Peyer's patch (tissue), 4 donors: ENCODE results near the gene PATJ. TPM values are rescaled to one million over a fixed set of nuclear protein-coding genes. Genes with fewer than 3 reads are reported as not detected.
"Not testable (repeated sequence)": the region's sequence is repeated elsewhere in the genome, so short reads cannot be mapped to it uniquely, and the experiment has no call there.

Experiments used
- DNase-seq, 3 donors: peaks; one replicate each; pipeline ENCODE4 v3.0.0-alpha.2; 2017 to 2019
- H3K27ac ChIP-seq, 4 donors: fragments of 200-600 bp; sonication (generic); one replicate each; pipeline ENCODE4 v1.5.1; 2016 to 2019
- H3K27me3 ChIP-seq, 2 donors: fragments of 200-600 bp; sonication (generic); one replicate each; pipeline ENCODE4 v1.5.1; 2019
- H3K36me3 ChIP-seq, 3 donors: fragments of 200-600 bp; sonication (generic); one replicate each; pipeline ENCODE4 v1.5.1; 2016 to 2019
- H3K4me1 ChIP-seq, 4 donors: fragments of 200-600 bp; sonication (generic); one replicate each; pipeline ENCODE4 v1.5.1; 2016 to 2019
- H3K4me3 ChIP-seq, 4 donors: fragments of 200-600 bp; sonication (generic); 1 replicate in 3 of 4; 2 replicates in 1 of 4; pipeline ENCODE4 v1.5.1; 2016 to 2019; ENCODE audit warnings: mild to moderate bottlenecking in 1 of 4
- H3K9me3 ChIP-seq, 4 donors: fragments of 200-600 bp; sonication (generic); one replicate each; pipeline ENCODE4 v1.5.1; 2016 to 2019; ENCODE audit warnings: mild to moderate bottlenecking in 1 of 4
- POLR2A ChIP-seq, 2 donors: fragments of 450-650 bp; IDR thresholded peaks; one replicate each; pipeline ENCODE4 v1.5.1; 2017; ENCODE audit warnings: antibody characterized with exemption in 2 of 2, mild to moderate bottlenecking in 2 of 2, moderate library complexity in 2 of 2
- total RNA-seq, 4 donors: library from RNA; depleted of rRNA; stranded (reverse); fragments of >200 nt; gene quantifications; one replicate each; pipeline ENCODE4 v1.1.0, GENCODE V29; 2016
- TF ChIP-seq, protein P1 (sequence below), 6 experiments: fragments of 450-650 bp in 4 of 6; fragments of 200-600 bp in 2 of 6; sonication (generic) in 1 of 6; IDR thresholded peaks; one replicate each; pipeline ENCODE4 v1.5.1; 2017 to 2019; ENCODE audit warnings: antibody characterized with exemption in 6 of 6, mild to moderate bottlenecking in 3 of 6, moderate library complexity in 1 of 6

PATJ gene
- total RNA-seq, 4 donors from 2014 or later = 142 to 153 (median 153) TPM

DNA sequence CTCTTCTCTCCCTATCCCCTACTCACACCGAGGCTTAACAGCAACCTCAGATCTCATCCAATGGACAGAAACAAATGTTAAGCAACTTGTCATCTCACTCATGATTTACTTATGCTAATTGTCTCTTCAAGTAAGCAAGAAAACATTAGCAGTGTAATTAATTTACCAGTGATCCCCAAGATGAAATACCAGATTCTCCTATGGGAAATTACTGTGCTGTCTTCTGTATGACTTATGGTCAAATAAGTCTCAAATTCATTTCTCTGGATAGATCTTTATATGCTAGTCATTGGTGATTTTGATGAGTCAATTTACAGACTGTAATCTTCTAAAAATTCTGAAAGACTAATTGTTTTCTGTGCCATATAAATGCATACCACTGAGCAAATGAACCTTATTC lies 419.4 kb downstream of the PATJ start:
- no peak overlapping the region for H3K4me3 ChIP-seq
- no peaks in the 10 kb centered on the region for H3K4me1 ChIP-seq
- H3K9me3 ChIP-seq = no peaks in the 10 kb centered on the region
- no peaks in the 10 kb centered on the region for H3K27me3 ChIP-seq
- DNase-seq = no peak
- H3K36me3 ChIP-seq = peaks cover 0 to 9% (median 0%) of the 10 kb centered on the region in 3 donors
- H3K27ac ChIP-seq = no peak overlapping the region
- TF ChIP-seq POLR2A (IDR thresholded peaks at IDR 0.05) = no peak
- TF ChIP-seq, protein P1, sequence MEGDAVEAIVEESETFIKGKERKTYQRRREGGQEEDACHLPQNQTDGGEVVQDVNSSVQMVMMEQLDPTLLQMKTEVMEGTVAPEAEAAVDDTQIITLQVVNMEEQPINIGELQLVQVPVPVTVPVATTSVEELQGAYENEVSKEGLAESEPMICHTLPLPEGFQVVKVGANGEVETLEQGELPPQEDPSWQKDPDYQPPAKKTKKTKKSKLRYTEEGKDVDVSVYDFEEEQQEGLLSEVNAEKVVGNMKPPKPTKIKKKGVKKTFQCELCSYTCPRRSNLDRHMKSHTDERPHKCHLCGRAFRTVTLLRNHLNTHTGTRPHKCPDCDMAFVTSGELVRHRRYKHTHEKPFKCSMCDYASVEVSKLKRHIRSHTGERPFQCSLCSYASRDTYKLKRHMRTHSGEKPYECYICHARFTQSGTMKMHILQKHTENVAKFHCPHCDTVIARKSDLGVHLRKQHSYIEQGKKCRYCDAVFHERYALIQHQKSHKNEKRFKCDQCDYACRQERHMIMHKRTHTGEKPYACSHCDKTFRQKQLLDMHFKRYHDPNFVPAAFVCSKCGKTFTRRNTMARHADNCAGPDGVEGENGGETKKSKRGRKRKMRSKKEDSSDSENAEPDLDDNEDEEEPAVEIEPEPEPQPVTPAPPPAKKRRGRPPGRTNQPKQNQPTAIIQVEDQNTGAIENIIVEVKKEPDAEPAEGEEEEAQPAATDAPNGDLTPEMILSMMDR (IDR thresholded peaks at IDR 0.05) = no peak

DNA sequence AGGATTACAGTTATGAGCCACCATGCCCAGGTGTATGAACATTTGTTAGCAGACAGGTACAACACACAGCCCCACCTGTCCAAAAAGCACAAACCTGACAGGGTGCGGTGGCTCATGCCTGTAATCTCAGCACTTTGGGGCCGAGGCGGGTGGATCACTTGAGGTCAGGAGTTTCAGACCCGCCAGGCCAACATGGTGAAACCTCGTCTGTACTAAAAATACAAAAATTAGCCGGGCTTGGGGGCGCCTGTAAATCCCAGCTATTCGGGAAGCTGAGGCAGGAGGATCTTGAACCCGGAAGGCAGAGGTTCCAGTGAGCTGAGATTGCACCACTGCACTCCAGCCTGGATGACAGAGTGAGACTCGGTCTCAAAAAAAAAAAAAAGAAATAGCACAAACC lies 428.1 kb downstream of the PATJ start:
- H3K27me3 ChIP-seq, H3K4me3 ChIP-seq, H3K9me3 ChIP-seq, H3K36me3 ChIP-seq, H3K27ac ChIP-seq, H3K4me1 ChIP-seq: not testable (repeated sequence)
- DNase-seq = peak in 1 of 3 donors; percentile 34

DNA sequence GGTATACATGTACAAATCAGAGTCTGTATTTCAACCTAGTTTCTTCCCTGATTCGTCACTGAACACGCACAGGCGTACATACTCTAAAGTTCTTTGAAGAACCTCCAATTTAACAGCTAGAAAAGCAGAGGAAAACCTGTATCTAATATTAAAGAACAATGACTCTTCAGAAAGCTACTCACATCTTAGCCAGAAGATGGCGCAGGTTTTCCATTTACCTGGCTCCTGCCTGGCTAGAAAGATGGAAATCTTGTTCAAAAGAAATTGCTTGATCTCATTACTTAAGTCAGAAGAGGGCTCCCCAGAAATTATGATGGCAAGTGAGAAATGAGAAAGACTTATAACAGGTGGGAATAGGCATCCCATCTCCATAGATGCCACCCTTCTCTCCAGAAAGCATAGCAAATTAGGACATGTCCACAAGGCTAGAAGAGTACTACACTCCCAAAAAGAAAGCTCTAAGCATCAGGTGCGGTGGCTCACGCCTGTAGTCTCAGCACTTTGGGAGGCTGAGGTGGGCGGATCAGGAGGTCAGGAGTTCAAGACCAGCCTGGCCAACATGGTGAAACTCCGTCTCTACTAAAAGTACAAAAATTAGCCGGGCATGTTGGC lies 433.4 kb downstream of the PATJ start:
- DNase-seq = peak in 1 of 3 donors; percentile 51
- no peak overlapping the region for H3K4me3 ChIP-seq
- H3K36me3 ChIP-seq = no peaks in the 10 kb centered on the region
- no peaks in the 10 kb centered on the region for H3K27me3 ChIP-seq
- no peaks in the 10 kb centered on the region for H3K4me1 ChIP-seq
- TF ChIP-seq, protein P1 (IDR thresholded peaks at IDR 0.05) = peak; percentile 42 to 79 (median 67)
- no peak for TF ChIP-seq POLR2A (IDR thresholded peaks at IDR 0.05)
- no peaks in the 10 kb centered on the region for H3K9me3 ChIP-seq
- H3K27ac ChIP-seq = no peak overlapping the region

DNA sequence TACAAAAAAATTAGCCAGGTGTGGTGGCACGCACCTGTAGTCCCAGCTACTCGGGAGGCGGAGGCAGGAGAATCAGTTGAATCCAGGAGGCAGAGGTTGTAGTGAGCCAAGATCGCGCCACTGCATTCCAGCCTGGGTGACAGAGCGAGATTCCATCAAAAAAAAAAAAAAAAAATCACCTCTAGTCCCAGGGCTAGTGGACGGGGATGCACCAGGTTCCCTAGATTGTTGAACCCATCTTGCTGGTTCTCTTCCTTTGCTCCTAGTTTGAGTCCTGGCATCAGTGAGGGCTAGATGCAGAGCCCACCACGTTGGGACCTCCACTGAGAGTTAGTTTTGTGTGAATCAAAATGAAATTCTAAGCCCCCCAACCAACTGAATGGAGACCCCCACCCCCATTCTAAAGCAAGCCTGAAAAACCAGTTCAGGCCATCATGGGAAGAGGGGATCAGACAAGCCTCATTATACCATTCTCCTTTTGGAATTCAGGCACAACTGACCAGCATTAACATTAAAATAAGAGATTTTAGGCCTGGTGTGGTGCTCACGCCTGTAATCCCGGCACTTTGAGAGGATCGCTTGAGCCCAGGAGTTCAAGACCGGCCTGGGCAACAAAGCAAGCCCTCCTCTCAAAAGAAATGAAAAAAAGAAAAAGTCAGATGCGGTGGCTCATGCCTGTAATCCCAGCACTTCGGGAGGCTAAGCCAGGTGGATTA lies 434.5 kb downstream of the PATJ start:
- Histone ChIP-seq H3K4me3 (no peak overlapping the region), H3K9me3 (no peaks in the 10 kb centered on the region), H3K4me1 (no peaks in the 10 kb centered on the region), H3K27ac (no peak overlapping the region), H3K36me3 (no peaks in the 10 kb centered on the region), H3K27me3 (no peaks in the 10 kb centered on the region)
- TF ChIP-seq, protein P1 (IDR thresholded peaks at IDR 0.05) = no peak
- TF ChIP-seq POLR2A (IDR thresholded peaks at IDR 0.05) = no peak
- peak in 1 of 3 donors; percentile 6 for DNase-seq

DNA sequence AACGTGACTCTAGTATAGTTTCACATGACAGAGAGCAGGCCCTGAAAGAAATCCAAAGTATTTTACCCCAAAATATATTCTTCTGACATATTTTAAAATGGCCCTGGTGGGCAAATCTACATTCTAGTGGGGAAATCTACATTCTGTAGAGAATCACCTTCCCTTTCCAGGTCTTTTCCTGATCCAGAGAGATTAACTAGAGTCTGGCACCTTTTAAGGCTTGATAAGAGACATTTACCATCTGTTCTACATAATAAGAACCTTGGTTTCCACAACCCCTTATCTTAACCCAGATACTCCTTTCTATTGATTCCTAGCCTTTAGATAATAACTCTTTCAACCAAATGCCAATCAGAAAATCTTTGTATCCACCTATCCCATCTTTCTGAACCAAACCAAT lies 435.3 kb downstream of the PATJ start:
- Histone ChIP-seq H3K27me3 (no peaks in the 10 kb centered on the region), H3K4me1 (no peaks in the 10 kb centered on the region)

DNA sequence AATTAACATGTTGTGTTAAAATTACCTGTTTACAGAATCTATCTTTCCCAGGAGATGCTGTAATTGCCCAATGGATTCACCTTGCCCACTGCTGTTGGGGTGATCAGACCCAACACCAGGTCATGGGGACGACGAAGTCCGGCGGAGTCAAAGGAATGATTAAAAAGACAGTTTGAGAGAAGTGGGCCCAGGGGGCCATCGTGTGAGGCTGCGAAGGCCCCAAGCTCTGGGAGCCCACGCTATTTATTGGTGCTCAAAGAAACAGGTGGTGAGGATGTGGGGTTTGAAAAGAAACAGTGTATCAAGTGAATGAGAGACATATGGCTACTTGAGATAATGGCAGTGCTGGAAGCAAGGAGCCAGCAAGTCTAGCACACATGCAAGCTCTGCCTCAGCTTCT lies 436.1 kb downstream of the PATJ start:
- no peak for DNase-seq
- TF ChIP-seq POLR2A (IDR thresholded peaks at IDR 0.05) = no peak
- TF ChIP-seq, protein P1 (IDR thresholded peaks at IDR 0.05) = no peak
- H3K27me3 ChIP-seq = no peaks in the 10 kb centered on the region
- no peak overlapping the region for H3K27ac ChIP-seq
- no peaks in the 10 kb centered on the region for H3K4me1 ChIP-seq
- no peak overlapping the region for H3K4me3 ChIP-seq
- H3K36me3 ChIP-seq = no peaks in the 10 kb centered on the region
- H3K9me3 ChIP-seq = no peaks in the 10 kb centered on the region

More for the DNA sequence above, 435.3 kb downstream of the PATJ start:
- Histone ChIP-seq H3K36me3 (no peaks in the 10 kb centered on the region), H3K4me3 (no peak overlapping the region), H3K9me3 (no peaks in the 10 kb centered on the region), H3K27ac (no peak overlapping the region)
- no peak for TF ChIP-seq POLR2A (IDR thresholded peaks at IDR 0.05)
- TF ChIP-seq, protein P1 (IDR thresholded peaks at IDR 0.05) = no peak
- no peak for DNase-seq

DNA sequence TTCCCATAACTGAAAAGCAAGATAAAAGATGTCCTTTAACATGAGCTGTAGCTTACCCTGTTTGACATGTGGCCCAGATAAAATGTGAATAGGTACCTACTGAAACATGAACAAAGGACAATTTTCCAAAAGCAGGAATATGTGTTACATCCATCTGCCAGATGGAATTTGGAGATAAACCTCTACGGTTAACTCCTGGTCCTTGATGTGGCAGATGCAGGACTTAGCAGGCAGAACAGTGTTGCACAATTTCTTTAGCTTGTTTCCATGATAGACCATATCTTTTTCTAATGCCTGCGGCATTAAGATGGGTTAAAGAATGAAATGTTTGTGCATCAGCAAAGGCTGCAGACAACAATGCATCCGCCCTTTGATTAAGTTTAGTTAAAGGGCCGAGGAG lies 437.8 kb downstream of the PATJ start:
- not testable (repeated sequence) for H3K4me1 ChIP-seq, H3K36me3 ChIP-seq, H3K27me3 ChIP-seq, H3K4me3 ChIP-seq, H3K27ac ChIP-seq, H3K9me3 ChIP-seq
- DNase-seq = peak in 1 of 3 donors; percentile 2
